ENCODE data around the gene PER3.

Gene PER3
- total RNA-seq: 21.4 to 23.6 (median 21.9) reads per million in 3 donors

DNA sequence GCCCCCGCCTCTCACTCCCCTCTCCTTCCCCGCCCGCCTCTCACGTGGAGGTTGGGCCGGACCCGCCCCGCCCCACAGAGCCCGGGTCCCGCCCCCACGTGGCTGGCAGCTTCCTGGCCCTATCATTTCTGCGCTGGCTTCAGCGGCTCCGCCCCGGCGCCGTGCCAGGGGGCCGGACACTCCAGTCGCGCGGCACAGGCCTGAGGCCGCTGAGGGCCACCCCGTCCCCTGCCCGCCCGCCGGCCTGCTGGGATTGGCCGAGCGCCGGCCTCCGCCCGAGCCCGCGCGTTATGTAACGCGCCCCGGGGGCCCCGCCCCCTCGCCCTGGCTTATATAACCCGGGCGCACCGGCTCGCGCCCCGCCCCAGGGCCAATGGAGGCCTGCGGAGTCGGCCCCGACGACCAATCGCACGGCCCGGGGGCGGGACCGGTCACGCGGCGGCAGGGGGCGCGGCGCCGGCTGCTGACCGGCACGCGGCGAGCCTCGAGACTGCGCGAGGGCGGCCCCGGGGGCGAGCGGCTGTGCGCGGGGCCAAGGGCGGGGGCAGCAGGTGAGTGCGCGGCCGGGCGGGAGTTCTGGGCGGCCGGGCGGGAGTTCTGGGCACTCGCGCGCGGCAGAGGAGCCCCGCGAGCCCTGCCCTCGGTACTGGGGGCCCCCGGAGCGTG lies at the start of gene PER3:
TSS of gene PER3 (plus strand) at position 466 of the 666 bp plus-strand sequence. CDS start 587 bp downstream, outside the sequence.
- Histone ChIP-seq H3K27me3 (replicated peaks; ENCODE audit: control insufficient read depth, insufficient read depth, low read length, poor library complexity, severe bottlenecking) (no peaks in the 10 kb centered on the region), H3K9me3 (ENCODE audit: control insufficient read depth, low read length) (no peaks in the 10 kb centered on the region), H3K4me1 (ENCODE audit: control insufficient read depth, insufficient read depth, low read length, poor library complexity, severe bottlenecking) (peaks cover 16% of the 10 kb centered on the region), H3K4me3 (ENCODE audit: insufficient read depth, low read depth, low read length, poor library complexity, severe bottlenecking) (peak within 1 kb of the TSS; percentile 62), H3K36me3 (ENCODE audit: control insufficient read depth, insufficient read depth, low read length) (peaks cover 7% of the 10 kb centered on the region), H3K27ac (ENCODE audit: insufficient read depth, low read length, poor library complexity, severe bottlenecking) (peak within 1 kb of the TSS; percentile 91)
- peak; percentile 89 to 92 (median 90) for DNase-seq

DNA sequence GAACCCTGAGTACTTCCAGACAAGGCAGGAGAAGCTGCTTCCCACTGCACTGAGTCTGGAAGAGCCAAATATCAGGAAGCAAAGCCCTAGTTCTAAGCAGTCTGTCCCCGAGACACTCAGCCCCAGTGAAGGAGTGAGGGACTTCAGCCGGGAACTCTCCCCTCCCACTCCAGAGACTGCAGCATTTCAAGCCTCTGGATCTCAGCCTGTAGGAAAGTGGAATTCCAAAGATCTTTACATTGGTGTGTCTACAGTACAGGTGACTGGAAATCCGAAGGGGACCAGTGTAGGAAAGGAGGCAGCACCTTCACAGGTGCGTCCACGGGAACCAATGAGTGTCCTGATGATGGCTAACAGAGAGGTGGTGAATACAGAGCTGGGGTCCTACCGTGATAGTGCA lies 46.0 kb upstream of the PER3 start:
- Histone ChIP-seq H3K27me3 (replicated peaks; ENCODE audit: control insufficient read depth, insufficient read depth, low read length, poor library complexity, severe bottlenecking) (no peaks in the 10 kb centered on the region), H3K9me3 (ENCODE audit: control insufficient read depth, low read length) (no peaks in the 10 kb centered on the region), H3K4me1 (ENCODE audit: control insufficient read depth, insufficient read depth, low read length, poor library complexity, severe bottlenecking) (no peaks in the 10 kb centered on the region), H3K27ac (ENCODE audit: insufficient read depth, low read length, poor library complexity, severe bottlenecking) (no peak overlapping the region), H3K36me3 (ENCODE audit: control insufficient read depth, insufficient read depth, low read length) (no peaks in the 10 kb centered on the region), H3K4me3 (ENCODE audit: insufficient read depth, low read depth, low read length, poor library complexity, severe bottlenecking) (no peak overlapping the region)
- DNase-seq: no peak

DNA sequence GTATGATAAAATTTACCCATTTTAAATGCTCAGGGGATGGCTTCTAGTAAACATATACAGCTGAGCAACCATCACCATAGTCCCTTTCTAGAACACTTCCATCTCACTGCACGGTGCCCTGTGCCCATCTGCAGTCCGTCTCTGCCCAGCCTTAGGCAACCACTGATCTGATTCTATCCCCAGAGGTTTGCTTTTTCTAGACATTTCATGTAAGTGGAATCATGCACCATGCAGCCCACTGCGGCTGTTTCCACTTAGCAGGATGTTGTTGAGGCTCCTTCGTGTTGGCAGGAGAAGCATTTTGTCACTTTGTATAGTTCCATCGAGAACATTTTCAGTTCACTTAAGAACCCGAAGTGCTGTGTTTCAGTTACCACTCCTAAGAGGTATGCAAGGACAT lies 40.7 kb upstream of the PER3 start:
- H3K4me1 ChIP-seq (ENCODE audit: control insufficient read depth, insufficient read depth, low read length, poor library complexity, severe bottlenecking): no peaks in the 10 kb centered on the region
- no peak overlapping the region for H3K27ac ChIP-seq (ENCODE audit: insufficient read depth, low read length, poor library complexity, severe bottlenecking)
- H3K27me3 ChIP-seq (replicated peaks; ENCODE audit: control insufficient read depth, insufficient read depth, low read length, poor library complexity, severe bottlenecking): no peaks in the 10 kb centered on the region
- no peak overlapping the region for H3K4me3 ChIP-seq (ENCODE audit: insufficient read depth, low read depth, low read length, poor library complexity, severe bottlenecking)
- no peaks in the 10 kb centered on the region for H3K9me3 ChIP-seq (ENCODE audit: control insufficient read depth, low read length)
- no peak for DNase-seq
- H3K36me3 ChIP-seq (ENCODE audit: control insufficient read depth, insufficient read depth, low read length): no peaks in the 10 kb centered on the region

DNA sequence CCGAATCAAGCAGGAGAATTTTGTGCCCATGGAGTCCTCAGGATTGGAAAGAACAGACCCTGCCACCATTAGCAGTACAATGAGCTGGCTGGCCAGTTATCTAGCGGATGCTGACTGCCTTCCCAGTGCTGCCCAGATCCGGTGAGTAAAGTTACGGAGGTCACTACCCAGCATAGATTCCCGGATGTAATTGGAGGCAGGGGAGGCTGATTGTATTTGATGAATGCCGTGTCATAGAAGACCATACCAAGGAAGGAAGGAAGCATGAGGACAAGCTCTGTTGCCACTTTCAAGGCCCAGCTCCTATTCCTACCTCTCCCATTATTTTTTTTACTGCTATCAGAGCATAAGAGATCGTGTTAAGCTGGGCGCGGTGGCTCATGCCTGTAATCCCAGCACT lies 39.2 kb upstream of the PER3 start:
- Histone ChIP-seq H3K36me3 (ENCODE audit: control insufficient read depth, insufficient read depth, low read length) (no peaks in the 10 kb centered on the region), H3K4me1 (ENCODE audit: control insufficient read depth, insufficient read depth, low read length, poor library complexity, severe bottlenecking) (no peaks in the 10 kb centered on the region), H3K4me3 (ENCODE audit: insufficient read depth, low read depth, low read length, poor library complexity, severe bottlenecking) (no peak overlapping the region), H3K27me3 (replicated peaks; ENCODE audit: control insufficient read depth, insufficient read depth, low read length, poor library complexity, severe bottlenecking) (no peaks in the 10 kb centered on the region), H3K27ac (ENCODE audit: insufficient read depth, low read length, poor library complexity, severe bottlenecking) (no peak overlapping the region), H3K9me3 (ENCODE audit: control insufficient read depth, low read length) (no peaks in the 10 kb centered on the region)
- no peak for DNase-seq

GRCh38 chr1:7745783-7746182 lies 38.3 kb upstream of the PER3 start:
- DNase-seq: no peak
- no peaks in the 10 kb centered on the region for H3K36me3 ChIP-seq (ENCODE audit: control insufficient read depth, insufficient read depth, low read length)
- no peaks in the 10 kb centered on the region for H3K4me1 ChIP-seq (ENCODE audit: control insufficient read depth, insufficient read depth, low read length, poor library complexity, severe bottlenecking)
- H3K9me3 ChIP-seq (ENCODE audit: control insufficient read depth, low read length): no peaks in the 10 kb centered on the region
- no peak overlapping the region for H3K27ac ChIP-seq (ENCODE audit: insufficient read depth, low read length, poor library complexity, severe bottlenecking)
- no peaks in the 10 kb centered on the region for H3K27me3 ChIP-seq (replicated peaks; ENCODE audit: control insufficient read depth, insufficient read depth, low read length, poor library complexity, severe bottlenecking)
- H3K4me3 ChIP-seq (ENCODE audit: insufficient read depth, low read depth, low read length, poor library complexity, severe bottlenecking): no peak overlapping the region

- Histone ChIP-seq H3K4me1 (ENCODE audit: control insufficient read depth, insufficient read depth, low read length, poor library complexity, severe bottlenecking) (no peaks in the 10 kb centered on the region), H3K27ac (ENCODE audit: insufficient read depth, low read length, poor library complexity, severe bottlenecking) (no peak overlapping the region), H3K36me3 (ENCODE audit: control insufficient read depth, insufficient read depth, low read length) (no peaks in the 10 kb centered on the region), H3K27me3 (replicated peaks; ENCODE audit: control insufficient read depth, insufficient read depth, low read length, poor library complexity, severe bottlenecking) (no peaks in the 10 kb centered on the region), H3K9me3 (ENCODE audit: control insufficient read depth, low read length) (no peaks in the 10 kb centered on the region), H3K4me3 (ENCODE audit: insufficient read depth, low read depth, low read length, poor library complexity, severe bottlenecking) (no peak overlapping the region)
- no peak for DNase-seq
Measured at GRCh38 chr1:7747605-7748004, 36.5 kb upstream of the PER3 start.

GRCh38 chr1:7749126-7749525 lies 35.0 kb upstream of the PER3 start:
- no peak for DNase-seq
- no peaks in the 10 kb centered on the region for H3K36me3 ChIP-seq (ENCODE audit: control insufficient read depth, insufficient read depth, low read length)
- H3K4me3 ChIP-seq (ENCODE audit: insufficient read depth, low read depth, low read length, poor library complexity, severe bottlenecking): no peak overlapping the region
- no peaks in the 10 kb centered on the region for H3K27me3 ChIP-seq (replicated peaks; ENCODE audit: control insufficient read depth, insufficient read depth, low read length, poor library complexity, severe bottlenecking)
- no peaks in the 10 kb centered on the region for H3K9me3 ChIP-seq (ENCODE audit: control insufficient read depth, low read length)
- H3K27ac ChIP-seq (ENCODE audit: insufficient read depth, low read length, poor library complexity, severe bottlenecking): no peak overlapping the region
- H3K4me1 ChIP-seq (ENCODE audit: control insufficient read depth, insufficient read depth, low read length, poor library complexity, severe bottlenecking): no peaks in the 10 kb centered on the region

DNA sequence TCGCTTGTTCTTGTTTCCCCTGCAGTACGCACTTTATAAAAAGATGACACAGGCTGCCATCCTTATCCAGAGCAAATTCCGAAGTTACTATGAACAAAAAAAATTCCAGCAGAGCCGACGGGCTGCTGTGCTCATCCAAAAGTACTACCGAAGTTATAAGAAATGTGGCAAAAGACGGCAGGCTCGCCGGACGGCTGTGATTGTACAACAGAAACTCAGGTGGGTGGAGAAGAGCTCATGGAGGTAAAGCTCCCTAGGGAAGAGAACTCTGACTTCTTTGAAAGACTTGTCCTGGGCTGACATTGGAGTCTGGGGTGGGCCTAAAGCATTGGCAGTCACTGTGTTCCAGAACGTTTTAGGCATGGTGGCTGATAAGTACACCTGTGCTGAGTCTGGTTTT lies 32.9 kb upstream of the PER3 start:
- no peak overlapping the region for H3K27ac ChIP-seq (ENCODE audit: insufficient read depth, low read length, poor library complexity, severe bottlenecking)
- no peak for DNase-seq
- no peaks in the 10 kb centered on the region for H3K4me1 ChIP-seq (ENCODE audit: control insufficient read depth, insufficient read depth, low read length, poor library complexity, severe bottlenecking)
- no peaks in the 10 kb centered on the region for H3K27me3 ChIP-seq (replicated peaks; ENCODE audit: control insufficient read depth, insufficient read depth, low read length, poor library complexity, severe bottlenecking)
- no peaks in the 10 kb centered on the region for H3K36me3 ChIP-seq (ENCODE audit: control insufficient read depth, insufficient read depth, low read length)
- no peak overlapping the region for H3K4me3 ChIP-seq (ENCODE audit: insufficient read depth, low read depth, low read length, poor library complexity, severe bottlenecking)
- no peaks in the 10 kb centered on the region for H3K9me3 ChIP-seq (ENCODE audit: control insufficient read depth, low read length)

- Histone ChIP-seq H3K4me3 (ENCODE audit: insufficient read depth, low read depth, low read length, poor library complexity, severe bottlenecking) (no peak overlapping the region), H3K27me3 (replicated peaks; ENCODE audit: control insufficient read depth, insufficient read depth, low read length, poor library complexity, severe bottlenecking) (no peaks in the 10 kb centered on the region), H3K4me1 (ENCODE audit: control insufficient read depth, insufficient read depth, low read length, poor library complexity, severe bottlenecking) (no peaks in the 10 kb centered on the region), H3K36me3 (ENCODE audit: control insufficient read depth, insufficient read depth, low read length) (no peaks in the 10 kb centered on the region), H3K9me3 (ENCODE audit: control insufficient read depth, low read length) (no peaks in the 10 kb centered on the region), H3K27ac (ENCODE audit: insufficient read depth, low read length, poor library complexity, severe bottlenecking) (no peak overlapping the region)
- peak; percentile 6 to 47 (median 19) for DNase-seq
Measured at GRCh38 chr1:7752512-7753417, 31.3 kb upstream of the PER3 start.

DNA sequence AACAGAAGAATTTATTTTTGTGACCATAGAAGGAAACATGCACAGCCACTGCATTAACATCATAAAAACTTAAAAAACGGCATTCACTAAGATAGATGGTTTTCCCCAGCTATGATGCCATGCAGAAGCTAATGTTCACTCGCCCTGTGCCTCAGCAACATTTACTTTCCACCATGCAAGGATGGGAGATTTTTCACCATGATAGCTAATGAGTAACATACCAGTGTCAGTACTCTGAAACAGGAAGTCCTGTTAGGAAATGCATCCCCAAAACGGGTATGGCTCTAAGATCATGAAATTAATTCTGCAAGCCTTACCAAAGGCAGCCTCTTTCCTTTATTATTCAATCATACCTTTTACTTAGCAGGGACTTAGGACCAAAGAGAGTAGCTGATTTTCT lies 30.4 kb upstream of the PER3 start:
- DNase-seq: no peak
- no peaks in the 10 kb centered on the region for H3K36me3 ChIP-seq (ENCODE audit: control insufficient read depth, insufficient read depth, low read length)
- H3K4me1 ChIP-seq (ENCODE audit: control insufficient read depth, insufficient read depth, low read length, poor library complexity, severe bottlenecking): no peaks in the 10 kb centered on the region
- no peaks in the 10 kb centered on the region for H3K9me3 ChIP-seq (ENCODE audit: control insufficient read depth, low read length)
- no peak overlapping the region for H3K4me3 ChIP-seq (ENCODE audit: insufficient read depth, low read depth, low read length, poor library complexity, severe bottlenecking)
- no peak overlapping the region for H3K27ac ChIP-seq (ENCODE audit: insufficient read depth, low read length, poor library complexity, severe bottlenecking)
- no peaks in the 10 kb centered on the region for H3K27me3 ChIP-seq (replicated peaks; ENCODE audit: control insufficient read depth, insufficient read depth, low read length, poor library complexity, severe bottlenecking)
